HG02610 (cell line): ENCODE measurements around the gene RIMS3.
"Not testable (repeated sequence)": the region's sequence is repeated elsewhere in the genome, so short reads cannot be mapped to it uniquely, and the experiment has no call there.

Experiments used
- ATAC-seq: cut with Tn5 transposase; IDR thresholded peaks from one replicate; pipeline ENCODE4 v1.9.1; 2021; ENCODE audit warnings: mild to moderate bottlenecking, moderate library complexity; ENCODE audit not compliant: unreplicated experiment

Gene RIMS3

GRCh38 chr1:40595623-40596022, 69.9 kb downstream of the RIMS3 start:
- no peak for ATAC-seq

DNA sequence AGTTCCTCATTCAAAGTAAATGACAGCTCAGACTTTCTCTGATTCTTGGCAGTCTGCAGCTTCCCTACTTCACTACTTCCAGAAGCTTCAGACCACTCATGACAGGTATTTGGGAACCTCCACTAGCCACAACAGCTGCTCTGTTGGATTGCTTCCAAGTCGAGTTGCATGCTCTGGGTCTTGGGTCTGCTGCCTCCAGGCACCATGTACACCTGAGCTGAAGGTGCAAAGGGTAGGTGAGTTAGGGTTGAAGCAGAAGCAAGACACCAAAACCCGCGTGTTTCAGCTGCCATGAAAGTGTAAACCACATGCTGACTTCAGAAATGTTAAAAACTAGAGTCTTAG, 71.3 kb downstream of the RIMS3 start:
- no peak for ATAC-seq

- ATAC-seq = no peak
Measured at GRCh38 chr1:40593449-40594186, 71.9 kb downstream of the RIMS3 start.

DNA sequence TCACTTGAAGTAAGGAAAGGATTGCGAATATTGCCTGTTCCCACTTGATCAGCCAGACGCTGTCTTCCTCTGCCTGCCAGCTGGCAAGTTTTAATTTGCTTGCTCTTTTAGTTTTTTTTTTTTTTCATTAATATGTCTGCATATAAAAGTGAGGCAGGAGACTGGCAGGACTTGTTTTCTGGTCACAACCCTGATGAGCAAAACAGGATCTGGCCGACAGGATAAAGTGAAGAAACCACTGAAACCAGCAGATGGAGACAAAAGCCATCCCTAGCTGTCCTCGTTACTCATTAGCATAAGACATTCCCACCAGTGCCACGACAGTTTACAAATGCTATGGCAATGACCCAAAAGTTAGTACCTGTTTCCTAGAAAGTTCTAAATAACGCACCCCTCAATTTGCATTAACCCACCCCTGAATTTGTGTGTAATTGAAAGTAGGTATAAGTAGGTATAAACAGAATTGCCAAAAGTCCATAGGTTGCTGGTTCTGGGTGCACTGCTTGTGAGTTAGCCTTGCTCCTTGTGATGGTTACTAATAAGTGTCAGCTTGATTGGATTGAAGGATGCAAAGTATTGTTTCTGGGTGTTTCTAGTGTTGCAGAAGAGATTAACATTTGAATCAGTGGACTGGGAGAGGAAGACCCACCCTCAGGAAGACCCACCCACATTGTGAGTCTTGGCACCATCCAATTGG, 73.2 kb downstream of the RIMS3 start:
- ATAC-seq = no peak

DNA sequence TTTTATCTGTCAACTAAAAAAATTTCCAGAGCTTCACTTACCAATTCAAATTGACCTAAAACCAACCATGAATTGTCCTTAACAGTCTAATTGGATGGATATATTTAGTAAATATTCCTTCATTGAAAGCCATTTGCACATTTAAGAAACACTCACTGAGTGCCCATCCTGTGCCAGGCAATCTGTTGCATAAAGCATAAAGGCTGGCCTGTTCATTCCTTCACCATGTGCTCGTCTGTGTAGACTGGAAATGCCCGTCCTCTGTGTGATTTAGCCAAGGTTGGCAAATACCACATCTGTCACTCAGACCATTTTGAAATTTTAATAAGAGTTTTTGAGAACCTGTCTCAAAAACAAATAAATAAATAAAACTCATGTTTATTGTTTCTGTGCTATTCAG, 76.9 kb downstream of the RIMS3 start:
- no peak for ATAC-seq

DNA sequence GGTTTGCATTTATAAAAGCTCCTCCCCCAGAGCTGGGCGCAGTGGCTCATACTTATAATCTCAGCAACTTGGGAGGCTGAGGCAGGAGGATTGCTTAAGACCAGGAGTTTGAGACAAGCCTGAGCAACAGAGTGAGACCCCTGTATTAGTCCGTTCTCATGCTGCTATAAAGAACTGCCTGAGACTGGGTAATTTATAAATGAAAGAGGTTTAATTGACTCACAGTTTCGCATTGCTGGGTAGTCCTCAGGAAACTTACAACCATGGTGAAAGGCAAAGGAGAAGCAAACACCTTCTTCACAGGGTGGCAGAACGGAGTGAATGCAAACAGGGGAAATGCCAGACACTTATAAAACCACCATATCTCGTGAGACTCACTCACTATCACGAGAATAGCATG, 81.5 kb downstream of the RIMS3 start:
- ATAC-seq = no peak

DNA sequence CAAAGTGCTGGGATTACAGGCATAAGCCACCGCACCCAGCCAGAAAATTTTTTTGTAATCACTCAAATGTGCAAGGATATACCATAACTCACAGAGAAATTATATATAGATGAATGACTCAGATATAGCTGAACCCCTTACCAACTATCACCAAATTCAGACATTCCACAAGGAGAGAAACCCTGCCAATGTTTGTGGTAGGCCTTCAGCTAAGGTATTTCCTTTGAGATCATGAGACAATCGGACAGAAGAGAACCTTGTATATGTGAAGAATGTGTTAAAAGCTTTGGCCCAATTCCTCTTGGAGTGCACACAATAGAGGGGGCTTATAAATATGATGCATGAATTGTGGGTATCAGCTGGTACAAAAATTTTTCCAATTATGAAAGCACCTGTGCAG, 83.4 kb downstream of the RIMS3 start:
- ATAC-seq = no peak

DNA sequence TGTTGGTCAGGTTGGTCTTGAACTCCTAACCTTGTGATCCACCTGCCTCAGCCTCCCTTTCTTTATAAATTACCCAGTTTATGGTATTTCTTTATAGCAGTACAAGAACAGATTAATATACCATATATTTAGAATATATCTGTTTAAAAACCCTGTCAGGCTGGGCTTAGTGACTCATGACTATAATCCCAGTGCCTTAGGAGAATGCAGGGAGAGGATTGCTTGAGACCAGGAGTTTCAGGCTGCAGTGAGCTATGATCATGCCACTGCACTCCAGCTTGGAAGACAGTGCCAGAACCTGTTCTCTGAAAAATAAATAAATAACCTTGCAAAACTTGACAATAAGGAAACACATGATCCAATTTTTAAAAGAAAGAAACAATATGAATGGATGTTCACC, 90.1 kb downstream of the RIMS3 start:
- ATAC-seq = no peak

DNA sequence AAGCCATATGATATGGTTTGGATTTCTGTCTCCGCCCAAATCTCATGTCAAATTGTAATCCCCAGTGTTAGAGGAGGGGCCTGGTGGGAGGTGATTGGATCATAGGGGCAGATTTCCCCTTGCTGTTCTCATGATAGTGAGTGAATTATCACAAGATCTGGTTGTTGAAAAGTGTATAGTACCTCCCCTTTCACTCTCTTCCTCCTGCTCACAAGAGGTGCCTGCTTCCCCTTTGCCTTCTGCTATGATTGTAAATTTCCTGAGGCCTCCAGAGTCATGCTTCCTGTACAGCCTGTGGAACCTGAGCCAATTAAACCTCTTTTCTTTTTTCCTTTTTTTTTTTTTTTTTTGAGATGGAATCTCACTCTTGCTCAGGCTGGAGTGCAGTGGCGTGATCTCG, 90.7 kb downstream of the RIMS3 start:
- not testable (repeated sequence) for ATAC-seq
